ENCODE data around the gene ZFAND3.

The ZFAND3 gene

DNA sequence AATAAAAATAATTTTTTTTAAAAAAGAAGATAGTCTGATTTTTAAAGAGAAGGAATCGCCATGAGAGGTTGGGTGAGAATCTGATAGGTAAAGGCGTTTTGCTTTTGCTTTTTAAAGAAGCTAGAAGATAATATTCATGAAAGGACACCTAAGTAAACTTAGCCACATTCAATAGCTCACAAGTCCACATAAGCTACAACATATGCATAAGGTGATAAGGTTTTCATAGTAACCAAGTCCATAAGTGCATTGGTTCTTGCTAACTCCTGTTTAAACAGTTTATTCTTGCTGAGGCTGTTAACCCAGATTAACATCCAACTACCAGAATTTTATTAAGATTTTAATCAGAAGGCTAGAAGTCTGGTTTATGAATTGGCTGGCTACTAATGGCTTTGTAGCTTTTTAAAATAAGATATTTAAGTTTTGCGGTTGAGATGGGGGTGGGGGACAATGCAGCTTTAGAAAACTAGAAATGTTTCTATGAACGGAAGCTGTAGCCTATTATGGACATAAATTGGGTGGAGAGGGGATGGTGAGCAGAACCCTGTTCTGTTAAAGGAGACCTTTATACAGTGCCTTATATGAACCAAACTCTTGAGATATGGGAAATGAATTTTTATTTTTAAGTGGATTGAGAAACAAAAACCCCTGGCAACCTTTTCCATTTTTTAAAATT lies 235.1 kb downstream of the ZFAND3 start:
- DNase-seq = no peak

DNA sequence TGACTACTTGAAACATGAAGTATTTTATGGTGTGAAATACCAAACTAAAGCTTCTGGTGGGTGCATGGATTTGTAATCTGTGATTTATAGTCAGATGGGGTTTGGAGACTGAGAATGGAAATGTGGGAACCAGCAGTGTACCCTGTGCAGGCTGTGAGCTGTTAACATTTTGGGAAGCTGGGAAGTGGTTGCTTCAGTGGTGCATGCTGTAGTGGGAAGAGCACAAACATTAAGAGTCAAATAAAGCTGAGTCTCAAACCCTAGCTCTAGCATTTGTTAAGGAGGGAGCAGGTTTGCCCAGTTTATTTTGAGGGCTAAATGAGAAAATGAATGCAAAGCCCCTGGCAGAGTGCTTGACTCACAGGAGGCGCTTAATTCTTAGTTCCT lies 235.7 kb downstream of the ZFAND3 start:
- no peak for DNase-seq

DNA sequence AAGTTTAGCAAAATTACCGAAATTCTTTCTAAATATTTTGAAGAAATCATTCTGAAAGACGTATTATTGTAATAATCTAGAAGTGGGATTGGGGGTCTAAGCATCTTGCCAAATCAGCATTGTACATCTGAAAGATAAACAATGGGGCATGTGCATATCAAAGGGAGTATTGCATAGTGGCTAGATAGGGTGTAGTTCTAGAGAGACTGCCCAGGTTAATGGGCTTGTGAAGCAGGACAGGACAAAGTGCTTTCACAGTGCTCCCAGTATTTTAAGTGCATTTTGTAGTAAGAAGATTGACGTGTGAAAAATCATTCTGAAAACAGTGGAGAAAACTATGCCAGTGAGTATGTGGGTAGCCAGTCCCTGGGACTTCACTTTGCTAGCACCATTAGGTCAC lies 236.8 kb downstream of the ZFAND3 start:
- no peak for DNase-seq

DNA sequence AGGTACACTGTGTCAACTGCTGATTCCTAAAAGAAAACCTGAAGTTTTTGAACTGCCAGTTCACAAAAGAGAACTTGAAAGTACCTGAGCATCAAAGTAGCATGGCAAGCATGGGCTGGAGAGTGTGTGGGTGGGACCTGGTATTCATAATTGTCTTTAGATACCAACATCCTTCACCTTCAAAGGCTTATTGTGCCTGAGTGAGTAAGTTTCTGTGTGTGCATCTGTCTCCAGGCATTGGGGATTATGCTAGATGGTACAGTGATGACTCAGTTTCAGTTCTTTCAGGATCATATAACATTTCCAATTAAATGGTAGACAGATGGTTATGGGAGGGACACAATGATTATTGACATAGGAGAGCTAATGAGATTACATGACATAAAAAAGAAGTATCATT lies 238.5 kb downstream of the ZFAND3 start:
- peak; percentile 57 for DNase-seq

DNA sequence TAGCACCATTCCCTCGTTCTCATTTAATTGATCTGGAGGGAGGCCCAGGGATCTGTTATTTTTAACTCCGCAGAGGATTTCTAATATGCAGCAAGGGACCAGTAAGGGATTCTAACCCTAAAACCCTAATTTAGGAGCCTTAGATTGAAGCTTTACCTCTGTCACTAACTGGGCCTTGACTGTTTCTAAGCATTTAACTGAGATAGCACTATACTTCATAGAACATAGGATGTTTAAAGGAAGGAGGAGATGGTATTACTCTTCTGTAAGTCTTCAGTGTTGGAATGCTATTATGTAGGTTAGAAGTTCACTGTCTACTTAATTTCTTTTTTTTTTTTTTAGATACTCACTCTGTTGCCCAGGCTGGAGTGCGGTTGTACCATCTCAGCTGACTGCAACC lies 242.5 kb downstream of the ZFAND3 start:
- no peak for DNase-seq

DNA sequence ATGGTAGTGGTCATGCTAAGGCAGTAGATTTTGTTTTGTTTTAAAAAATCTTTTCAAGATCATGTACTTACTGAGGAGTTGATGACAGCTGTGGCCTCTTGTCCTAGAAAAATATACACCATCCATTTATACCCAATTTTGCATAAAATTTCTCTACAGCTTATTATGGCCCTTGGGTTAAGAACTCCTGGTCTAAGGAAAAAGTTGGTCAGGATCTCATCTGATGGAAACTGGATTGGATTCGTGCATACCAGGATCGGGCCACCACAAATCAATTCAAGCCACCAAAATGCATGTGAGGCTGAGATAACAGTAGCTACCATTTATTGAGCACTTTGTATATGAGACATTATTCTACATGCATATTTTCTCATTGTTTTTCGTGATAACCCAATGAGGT lies 244.4 kb downstream of the ZFAND3 start:
- no peak for DNase-seq

DNA sequence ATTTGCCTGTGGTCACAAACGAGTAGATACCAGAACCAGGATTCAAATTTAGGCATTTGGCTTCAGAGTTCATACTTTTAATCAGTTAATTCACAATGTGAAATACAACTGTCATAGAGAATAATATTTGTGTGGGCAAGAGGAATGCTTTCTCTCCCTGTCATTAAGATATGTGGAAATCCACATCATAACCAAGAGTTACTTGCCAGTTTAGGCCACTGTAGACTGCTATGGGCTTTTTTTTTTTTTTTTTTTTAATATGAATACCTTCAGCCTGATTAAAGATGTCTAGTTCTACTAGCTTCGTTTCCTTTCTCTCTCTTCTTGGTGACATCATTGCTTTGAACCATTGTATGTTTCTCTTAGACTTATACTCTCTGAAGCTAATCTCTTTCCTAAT lies 244.9 kb downstream of the ZFAND3 start:
- no peak for DNase-seq

DNA sequence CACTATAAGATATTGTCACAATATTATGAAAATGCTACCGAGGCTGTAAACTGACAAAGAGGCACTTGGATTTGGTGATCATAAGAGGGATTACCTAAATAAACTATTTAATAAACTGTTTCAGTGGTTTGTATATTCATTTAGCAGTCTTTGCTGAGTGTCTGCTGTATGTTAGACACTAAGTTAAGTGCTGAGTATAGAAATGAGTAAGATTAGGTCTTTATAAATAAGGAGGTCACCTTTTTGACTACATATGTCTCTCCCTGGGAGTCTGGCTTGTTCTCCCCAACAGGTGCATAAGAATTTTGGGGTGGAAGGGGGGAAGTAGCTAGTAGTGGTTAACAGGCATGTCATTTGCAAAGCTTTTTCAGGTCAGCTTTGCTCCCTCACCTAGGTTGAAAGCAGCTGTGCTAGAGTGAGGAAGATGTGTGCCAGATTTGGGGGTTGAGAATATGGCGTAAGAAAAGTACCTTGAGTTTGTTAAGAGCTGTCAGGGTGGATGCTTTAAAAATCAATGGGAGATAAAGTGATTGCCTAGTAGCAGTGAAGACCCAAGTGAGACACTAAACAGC lies 246.3 kb downstream of the ZFAND3 start:
- peak; percentile 3 for DNase-seq

DNA sequence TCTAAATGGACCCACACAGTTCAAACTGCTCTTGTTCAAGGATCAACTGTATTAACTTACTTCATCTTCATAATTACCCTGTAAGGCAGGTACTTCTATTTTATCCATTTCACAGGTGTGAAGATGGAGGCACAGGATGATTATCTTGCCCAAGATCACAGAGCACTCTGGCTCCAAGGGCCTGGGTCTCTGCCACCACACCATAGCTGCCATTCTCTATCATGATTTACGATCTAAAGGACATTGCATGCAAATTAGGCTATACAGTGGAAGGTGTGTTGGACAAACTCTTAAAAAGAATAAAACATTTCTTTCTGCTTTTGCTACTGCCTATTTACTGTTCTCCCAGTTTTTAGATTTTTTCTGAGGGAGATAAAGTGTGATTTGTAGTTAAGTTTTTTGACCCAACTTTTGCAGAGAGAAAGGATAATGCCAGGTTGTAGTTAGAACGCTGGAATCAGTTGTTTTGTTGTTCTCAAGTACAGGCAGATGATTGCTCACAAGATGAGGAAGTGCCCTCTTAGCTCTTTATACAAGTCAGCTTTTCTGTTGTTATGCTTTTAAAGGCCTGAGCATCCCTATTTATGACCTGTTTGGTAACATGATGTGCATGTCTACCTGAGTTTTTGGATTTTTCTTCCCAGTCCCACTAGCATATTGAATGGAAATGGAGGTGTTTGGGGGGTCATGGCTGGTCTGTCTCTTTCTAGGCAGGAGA lies 247.9 kb downstream of the ZFAND3 start:
- no peak for DNase-seq

DNA sequence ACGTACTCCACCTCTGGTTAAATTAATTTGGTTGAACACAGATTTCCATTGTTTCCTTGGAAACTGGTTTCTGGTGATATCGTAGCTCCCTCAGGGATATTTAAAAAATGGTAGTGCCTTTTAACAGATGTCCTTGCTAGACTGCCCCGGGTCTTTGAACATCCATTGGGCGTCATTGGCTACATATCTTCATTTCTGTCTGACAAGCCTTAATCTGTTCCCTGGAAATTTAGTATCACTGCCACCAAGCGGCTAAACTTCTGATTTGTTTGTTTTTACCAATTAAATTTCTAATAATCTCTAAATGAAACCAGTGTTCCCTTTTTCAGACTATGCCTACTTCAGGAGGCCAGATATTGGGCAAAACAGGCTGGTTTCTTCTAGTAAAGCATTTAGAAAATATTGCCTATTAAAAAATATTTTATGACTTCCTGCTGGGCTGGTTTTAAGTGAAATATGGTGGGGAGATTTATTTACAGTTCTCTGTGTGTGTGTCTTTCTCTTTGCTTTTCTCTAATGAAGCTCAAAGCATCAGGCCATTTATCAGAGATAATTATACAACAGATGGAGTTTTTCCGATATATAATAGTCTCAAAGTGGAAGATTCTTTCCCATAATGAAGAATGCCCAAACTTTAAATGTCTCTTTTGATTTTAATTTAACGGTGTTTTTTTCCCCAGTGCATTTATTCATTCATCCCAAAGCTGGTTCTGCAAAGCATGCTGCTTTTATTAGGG lies 249.5 kb downstream of the ZFAND3 start:
- no peak for DNase-seq

DNA sequence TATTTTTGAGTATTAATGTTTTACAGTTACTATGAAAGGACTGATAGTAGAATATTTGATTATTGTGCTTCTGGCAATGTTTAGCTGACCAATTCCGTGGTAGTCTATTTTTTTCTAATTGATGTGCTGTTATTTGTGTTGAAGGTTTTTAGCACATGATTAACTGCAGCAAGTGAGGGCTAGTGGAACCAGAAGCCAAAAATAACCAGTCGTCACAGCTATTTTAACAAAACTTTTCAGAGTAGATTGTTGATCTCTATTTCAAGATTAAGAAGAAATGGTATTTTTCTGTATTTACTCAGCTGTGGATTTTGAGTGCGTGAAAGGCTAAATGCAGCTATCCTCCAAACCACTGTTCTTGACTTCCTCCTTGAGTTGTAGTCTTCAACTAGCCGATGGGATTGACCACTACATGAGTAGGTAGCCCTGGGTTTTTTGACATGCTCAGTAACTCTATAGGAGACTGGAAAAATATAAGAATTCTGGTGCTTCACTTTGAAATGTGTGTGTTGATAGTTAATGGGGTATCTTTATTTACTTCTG lies 258.0 kb downstream of the ZFAND3 start:
- no peak for DNase-seq

DNA sequence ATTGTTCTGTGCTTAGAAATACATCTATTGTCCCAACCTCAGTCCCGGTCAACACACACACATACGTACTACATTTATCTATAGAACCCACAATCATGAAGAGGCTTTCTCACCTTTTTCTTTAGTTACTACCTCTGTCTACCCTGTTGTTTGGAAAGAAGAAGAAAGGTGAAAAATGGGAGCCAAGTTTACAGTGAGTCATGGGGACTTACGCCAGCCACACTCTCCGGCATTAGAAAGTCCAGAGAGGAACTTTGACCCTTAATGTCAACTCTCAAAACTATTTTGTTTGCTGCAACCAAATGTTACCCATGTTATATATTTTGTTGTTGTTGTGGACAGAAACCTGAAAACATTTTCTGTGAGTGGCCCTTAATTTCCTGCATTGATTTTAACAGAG lies 259.1 kb downstream of the ZFAND3 start:
- no peak for DNase-seq

DNA sequence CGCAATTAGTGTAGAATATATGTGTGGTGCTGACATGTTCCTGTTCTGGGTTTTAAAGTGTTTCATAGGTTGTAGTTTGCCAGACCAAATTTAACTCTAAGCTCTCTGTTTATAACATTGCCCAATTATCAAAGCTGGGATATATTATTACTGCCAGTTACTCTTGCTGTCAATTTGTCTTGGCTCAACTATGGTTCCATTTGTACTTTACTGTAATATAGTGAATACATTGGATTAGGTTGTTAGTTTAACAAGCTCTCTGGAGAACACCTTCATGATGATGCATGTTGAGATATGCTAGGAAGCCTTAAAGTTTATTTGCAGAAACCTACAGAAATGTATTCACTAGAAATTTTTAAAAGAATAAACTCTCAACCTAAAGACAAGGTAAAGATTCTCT lies 259.6 kb downstream of the ZFAND3 start:
- DNase-seq = no peak

DNA sequence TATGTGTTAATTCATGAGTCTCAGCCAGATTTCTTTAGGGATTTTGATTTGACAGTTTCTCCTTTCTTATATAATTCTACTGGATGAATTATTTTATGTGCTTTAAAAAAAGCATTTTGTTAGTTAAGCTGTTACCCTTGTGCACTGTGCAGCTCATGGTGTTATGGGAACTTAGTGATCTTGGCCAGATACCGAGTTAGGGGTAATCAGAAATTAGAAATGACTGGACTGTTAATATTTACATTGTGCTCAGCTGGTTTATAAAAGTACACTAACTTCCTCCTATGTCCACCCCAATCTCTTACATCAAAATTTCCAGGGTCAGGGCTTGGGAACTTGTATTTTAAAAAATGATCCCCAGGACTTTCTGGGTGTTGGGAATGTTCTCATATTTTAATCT lies 260.0 kb downstream of the ZFAND3 start:
- no peak for DNase-seq

DNA sequence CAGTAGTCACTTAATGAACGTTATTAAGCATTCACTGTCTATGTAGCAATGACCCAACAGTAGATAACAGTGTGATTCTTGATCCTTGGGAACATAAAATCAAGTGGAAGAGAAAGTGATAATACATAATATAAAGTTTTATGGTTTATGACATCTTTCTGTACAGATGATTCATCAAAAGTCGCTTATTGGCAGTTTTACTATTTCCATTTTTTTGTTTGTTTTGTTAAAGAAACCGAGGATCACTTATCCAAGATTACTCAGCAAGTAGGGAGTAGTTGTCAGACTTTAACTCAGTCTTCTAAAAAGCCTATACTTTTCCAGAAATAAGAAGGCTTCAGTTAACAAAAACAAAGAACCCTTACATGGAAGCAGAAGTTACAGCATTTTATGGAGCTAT lies 260.8 kb downstream of the ZFAND3 start:
- DNase-seq = no peak

DNA sequence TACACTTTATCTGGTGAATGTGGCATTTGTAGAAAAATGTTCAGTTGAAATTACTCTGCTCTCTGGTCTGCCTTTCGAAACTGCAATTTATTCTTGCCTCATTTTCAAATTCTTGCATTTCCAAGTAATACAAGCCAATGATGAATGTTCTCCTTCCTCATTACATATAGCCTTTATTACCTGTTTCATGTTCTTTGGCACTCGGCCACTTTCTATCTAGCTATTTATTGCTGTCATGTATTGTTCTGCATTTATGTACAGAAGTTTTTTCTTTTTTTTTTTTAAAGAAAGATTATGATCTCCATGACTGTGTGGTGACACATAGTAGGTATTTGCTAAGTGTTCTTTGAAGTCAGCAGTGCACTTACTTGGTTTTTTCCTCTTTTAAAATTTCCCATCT lies 261.4 kb downstream of the ZFAND3 start:
- no peak for DNase-seq

DNA sequence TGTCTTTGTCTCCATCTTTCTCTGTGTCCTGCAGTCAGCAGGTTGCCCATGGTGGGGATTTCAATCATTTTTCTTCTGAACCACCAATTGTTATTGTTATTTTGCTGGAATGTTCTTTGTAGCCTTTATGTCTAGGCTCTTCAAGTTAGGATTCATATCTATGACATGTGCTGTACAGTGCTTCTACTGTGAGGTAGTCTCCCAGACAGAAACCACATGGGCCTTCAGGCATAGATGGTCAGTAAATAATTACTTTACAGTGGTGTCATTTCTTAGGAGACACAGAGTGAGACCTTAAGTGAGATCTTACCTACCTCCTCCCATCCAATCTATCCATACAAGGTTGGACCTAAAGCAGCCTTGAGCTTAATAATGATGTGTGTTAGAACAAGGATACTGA lies 265.5 kb downstream of the ZFAND3 start:
- DNase-seq = no peak

DNA sequence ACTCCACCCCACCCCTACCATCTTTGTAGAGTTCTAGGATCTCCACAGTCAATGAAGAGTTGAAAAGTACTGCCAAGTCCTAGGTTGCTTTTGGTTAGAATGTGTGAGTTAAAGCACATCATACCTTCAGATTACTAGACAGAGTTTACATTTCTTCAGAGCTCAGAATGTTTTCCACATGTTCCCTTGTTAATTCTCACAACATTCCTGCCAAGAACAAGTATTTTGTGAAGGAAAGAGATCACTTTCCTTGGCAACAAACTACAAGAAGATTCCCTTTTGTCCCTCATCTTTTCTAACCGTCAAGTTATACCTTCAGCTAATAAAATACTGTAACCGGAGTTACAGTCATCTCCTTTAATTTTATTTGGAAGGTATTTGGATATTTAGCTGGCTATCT lies 266.8 kb downstream of the ZFAND3 start:
- DNase-seq = no peak

DNA sequence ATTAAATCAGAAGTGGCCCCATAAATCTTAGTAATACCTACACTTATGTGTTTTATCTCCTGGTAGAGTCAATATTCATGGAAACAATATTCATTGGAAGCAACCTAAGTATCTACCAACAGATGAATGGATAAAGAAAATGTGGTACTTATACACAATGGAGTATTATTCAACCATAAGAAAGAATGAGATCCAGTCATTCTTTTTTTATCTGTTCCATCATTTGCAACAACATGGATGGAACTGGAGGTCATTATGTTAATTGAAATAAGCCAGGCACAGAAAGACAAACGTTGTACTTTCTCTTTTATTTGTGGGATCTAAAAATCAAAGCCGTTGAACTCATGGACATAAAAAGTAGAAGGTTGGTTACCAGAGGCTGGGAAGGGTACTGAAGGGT lies 268.5 kb downstream of the ZFAND3 start:
- no peak for DNase-seq

DNA sequence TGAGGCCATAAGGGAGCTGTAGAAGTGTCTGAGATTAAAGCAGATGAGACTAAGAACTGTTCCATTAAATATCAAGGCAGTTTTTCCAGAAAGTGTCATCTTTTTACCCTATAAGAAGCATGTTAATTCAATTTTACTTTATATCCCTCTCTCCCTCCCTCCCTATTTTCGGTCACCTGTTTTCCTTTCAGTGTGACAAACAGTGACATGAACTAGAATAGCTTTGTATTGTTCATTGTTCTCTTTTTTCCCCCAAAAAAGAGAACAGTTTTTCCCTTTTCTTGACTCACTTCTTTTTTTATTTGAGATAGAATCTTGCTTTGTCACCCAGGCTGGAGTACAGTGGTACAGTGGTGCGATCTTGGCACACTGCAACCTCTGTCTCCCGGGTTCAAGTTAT lies 269.3 kb downstream of the ZFAND3 start:
- DNase-seq = no peak

DNA sequence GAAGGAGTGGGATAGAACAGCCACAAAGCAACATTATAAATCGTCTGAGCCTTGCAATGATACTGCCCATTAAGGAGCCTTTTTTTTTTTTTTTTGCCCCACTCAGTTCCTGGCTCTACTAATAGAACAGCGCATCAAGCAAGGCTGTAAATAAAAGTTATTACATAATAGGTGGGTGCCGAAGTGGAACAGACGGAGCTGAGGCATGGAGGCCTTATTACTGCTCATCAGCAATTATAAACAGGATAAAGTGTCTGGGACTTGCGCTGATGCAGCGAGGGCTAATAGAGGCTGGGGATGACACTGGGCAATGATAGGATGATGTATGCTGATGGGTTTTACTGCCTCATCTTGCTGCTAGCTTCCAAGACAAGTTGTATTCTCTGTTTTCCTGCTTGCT lies 272.1 kb downstream of the ZFAND3 start:
- no peak for DNase-seq

DNA sequence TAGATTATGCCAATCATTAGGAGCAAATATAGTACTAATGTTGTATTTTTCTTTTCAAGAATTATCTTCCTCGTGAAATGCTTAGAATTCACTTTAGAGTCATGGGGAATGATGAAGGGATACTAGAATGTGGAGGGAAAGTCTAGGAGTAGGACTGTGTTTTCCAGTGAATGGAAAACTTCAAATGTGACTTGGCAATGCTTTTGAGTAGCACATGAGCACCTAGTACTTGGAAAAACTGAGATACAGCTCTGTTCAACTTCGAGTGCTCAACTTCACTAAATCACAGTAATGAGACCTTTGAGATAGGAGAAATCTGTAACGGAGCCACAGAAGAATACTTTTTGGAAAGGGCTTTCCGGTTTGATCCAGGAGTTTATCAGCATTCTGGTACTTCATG lies 272.9 kb downstream of the ZFAND3 start:
- no peak for DNase-seq

DNA sequence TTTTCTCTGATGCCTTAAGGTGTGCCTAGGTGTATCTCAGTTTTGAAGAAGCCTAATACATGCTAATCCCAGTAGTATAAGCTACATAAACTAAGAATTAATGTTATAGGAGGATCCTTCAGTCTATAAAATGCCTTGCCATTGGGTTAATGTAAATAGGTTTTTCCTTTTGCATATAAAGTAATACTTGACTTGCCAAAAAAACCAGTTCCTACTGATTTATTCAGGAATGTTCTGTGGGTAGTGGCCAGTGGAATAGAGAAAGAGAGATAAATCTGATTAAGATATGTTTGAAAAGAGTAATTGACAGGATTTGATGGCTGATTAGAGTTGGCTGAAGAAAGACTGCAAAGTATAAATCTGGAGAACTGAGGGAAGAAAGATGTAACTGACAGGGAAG lies 273.4 kb downstream of the ZFAND3 start:
- DNase-seq = no peak

DNA sequence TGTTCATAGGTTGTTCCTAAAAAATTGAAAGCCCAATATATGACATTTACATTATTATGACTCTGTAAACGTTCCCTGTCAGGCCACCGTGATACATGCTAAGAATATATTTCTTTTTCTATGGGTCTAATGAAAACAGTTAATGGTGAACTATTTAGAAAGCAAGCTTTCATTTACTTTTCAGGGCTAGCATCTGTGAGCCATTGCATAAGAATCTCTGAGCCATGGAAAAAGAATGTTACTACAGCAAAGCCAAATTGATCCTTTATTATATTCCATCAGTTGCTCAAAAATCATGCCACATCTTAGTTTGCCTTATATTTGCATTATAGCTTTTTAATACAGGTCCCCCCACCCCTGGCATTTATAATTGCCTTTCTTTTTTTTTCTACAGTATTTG lies 275.5 kb downstream of the ZFAND3 start:
- no peak for DNase-seq
